ENCODE data around the gene SLCO6A1.

Gene SLCO6A1

DNA sequence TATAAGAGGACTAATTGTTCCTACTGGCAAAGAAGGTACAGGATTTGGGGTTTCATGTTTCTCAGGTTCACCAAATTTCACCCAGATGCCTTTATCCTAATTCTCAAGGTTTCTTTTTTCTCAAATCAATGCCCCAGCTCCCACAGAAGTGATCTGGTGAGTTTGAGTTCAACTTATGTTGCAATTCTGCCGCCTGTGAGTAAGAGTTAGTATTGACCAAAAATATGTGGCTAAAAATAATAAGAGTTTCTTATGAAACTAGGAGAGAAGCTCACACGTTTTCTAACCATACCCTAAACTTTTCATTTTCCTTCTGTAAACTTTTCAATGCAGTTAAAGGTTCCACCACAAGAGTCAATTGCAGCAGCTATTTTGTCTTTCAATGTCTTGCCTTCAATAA, 15.1 kb downstream of the SLCO6A1 start:
- H3K4me1 ChIP-seq (ENCODE audit: control insufficient read depth in 1 of 2, insufficient read depth in 2 of 2, low read length in 2 of 2) = no peaks in the 10 kb centered on the region
- no peak overlapping the region for H3K23ac ChIP-seq (ENCODE audit: low read length)
- no peaks in the 10 kb centered on the region for H3K79me1 ChIP-seq (ENCODE audit: low read length)
- H4K91ac ChIP-seq (ENCODE audit: low read depth, low read length) = no peak overlapping the region
- no peak overlapping the region for H4K8ac ChIP-seq (ENCODE audit: low read depth, low read length)
- H2AFZ ChIP-seq (ENCODE audit: insufficient read depth, low read length, poor library complexity) = no peak overlapping the region
- no CpG with 5 or more reads among the region's 2 CpGs for WGBS (ENCODE audit: extremely low coverage, insufficient coverage, insufficient read length)
- no peak overlapping the region for H3K14ac ChIP-seq (ENCODE audit: low read length)
- no peaks in the 10 kb centered on the region for H3K36me3 ChIP-seq (ENCODE audit: control insufficient read depth in 1 of 2, insufficient read depth in 2 of 2, low read length in 2 of 2)
- no peak overlapping the region for H3K4ac ChIP-seq (ENCODE audit: low read depth, low read length)
- H3K9me3 ChIP-seq (ENCODE audit: insufficient read depth, low read depth, low read length) = no peaks in the 10 kb centered on the region
- H2BK5ac ChIP-seq (ENCODE audit: low read depth, low read length, poor library complexity) = no peak overlapping the region
- no peaks in the 10 kb centered on the region for H3K27me3 ChIP-seq (ENCODE audit: insufficient read depth, low read length)
- no peak overlapping the region for H2BK120ac ChIP-seq (ENCODE audit: insufficient read depth, low read length, poor library complexity)
- H3K4me3 ChIP-seq (ENCODE audit: low read depth, low read length) = no peak overlapping the region
- H4K12ac ChIP-seq (ENCODE audit: low read depth, low read length) = no peak overlapping the region
- no peak overlapping the region for H2AK5ac ChIP-seq (ENCODE audit: low read length)
- no peak for DNase-seq
- no peak overlapping the region for H3K27ac ChIP-seq (ENCODE audit: low read depth, low read length)
- no peak overlapping the region for H2BK12ac ChIP-seq (ENCODE audit: low read length)
- H3K9ac ChIP-seq (ENCODE audit: low read length) = no peak overlapping the region
- H3K79me2 ChIP-seq (ENCODE audit: control insufficient read depth, insufficient read depth, low read length, poor library complexity) = no peaks in the 10 kb centered on the region
- no peak overlapping the region for H3K18ac ChIP-seq (ENCODE audit: low read length)
- H3K4me2 ChIP-seq (ENCODE audit: low read length) = no peak overlapping the region

DNA sequence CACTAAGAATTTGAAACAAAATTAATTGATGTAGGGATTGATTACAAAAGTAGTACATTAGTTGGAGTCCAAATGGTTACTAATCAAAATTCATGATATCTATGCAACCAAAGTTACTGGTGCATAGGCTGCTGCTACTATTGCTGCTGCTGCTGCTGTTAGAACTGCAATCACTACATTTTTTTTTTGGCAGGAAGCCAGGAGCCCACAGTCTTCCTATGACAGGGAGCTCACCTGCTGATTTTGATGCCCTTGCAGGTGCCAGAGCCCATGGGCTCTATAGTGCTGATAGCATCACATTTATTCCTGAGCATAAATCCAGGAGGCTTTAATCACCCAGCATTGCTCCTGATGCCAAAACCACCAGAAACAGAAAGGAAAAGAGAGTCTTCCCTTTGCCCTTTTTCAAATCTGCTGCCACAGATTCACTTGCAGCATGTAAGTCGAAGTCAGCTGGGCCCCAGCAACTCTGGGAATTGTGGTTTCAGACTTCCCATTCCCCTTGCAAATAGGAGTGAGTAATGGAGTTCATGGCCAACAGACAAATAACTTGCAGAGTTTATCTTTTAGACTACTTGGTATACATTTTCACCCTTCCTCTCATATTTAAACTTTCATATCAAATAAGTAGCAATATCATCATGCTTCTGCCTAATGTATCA, 17.6 kb downstream of the SLCO6A1 start:
- H3K79me1 ChIP-seq (ENCODE audit: low read length) = no peaks in the 10 kb centered on the region
- H3K9me3 ChIP-seq (ENCODE audit: insufficient read depth, low read depth, low read length) = no peaks in the 10 kb centered on the region
- no peak overlapping the region for H2BK5ac ChIP-seq (ENCODE audit: low read depth, low read length, poor library complexity)
- no peak for DNase-seq
- no peak overlapping the region for H2AK5ac ChIP-seq (ENCODE audit: low read length)
- H3K4ac ChIP-seq (ENCODE audit: low read depth, low read length) = no peak overlapping the region
- no peak overlapping the region for H2BK120ac ChIP-seq (ENCODE audit: insufficient read depth, low read length, poor library complexity)
- H3K79me2 ChIP-seq (ENCODE audit: control insufficient read depth, insufficient read depth, low read length, poor library complexity) = no peaks in the 10 kb centered on the region
- H3K23ac ChIP-seq (ENCODE audit: low read length) = no peak overlapping the region
- H2AFZ ChIP-seq (ENCODE audit: insufficient read depth, low read length, poor library complexity) = no peak overlapping the region
- H3K4me3 ChIP-seq (ENCODE audit: low read depth, low read length) = no peak overlapping the region
- no peak overlapping the region for H4K8ac ChIP-seq (ENCODE audit: low read depth, low read length)
- no peaks in the 10 kb centered on the region for H3K4me1 ChIP-seq (ENCODE audit: control insufficient read depth in 1 of 2, insufficient read depth in 2 of 2, low read length in 2 of 2)
- H4K91ac ChIP-seq (ENCODE audit: low read depth, low read length) = no peak overlapping the region
- H3K9ac ChIP-seq (ENCODE audit: low read length) = no peak overlapping the region
- no peak overlapping the region for H3K27ac ChIP-seq (ENCODE audit: low read depth, low read length)
- no peak overlapping the region for H3K18ac ChIP-seq (ENCODE audit: low read length)
- no peak overlapping the region for H2BK12ac ChIP-seq (ENCODE audit: low read length)
- H3K14ac ChIP-seq (ENCODE audit: low read length) = no peak overlapping the region
- no peaks in the 10 kb centered on the region for H3K27me3 ChIP-seq (ENCODE audit: insufficient read depth, low read length)
- no peak overlapping the region for H4K12ac ChIP-seq (ENCODE audit: low read depth, low read length)
- WGBS (ENCODE audit: extremely low coverage, insufficient coverage, insufficient read length) = no CpG with 5 or more reads among the region's 1 CpG
- H3K4me2 ChIP-seq (ENCODE audit: low read length) = no peak overlapping the region
- no peaks in the 10 kb centered on the region for H3K36me3 ChIP-seq (ENCODE audit: control insufficient read depth in 1 of 2, insufficient read depth in 2 of 2, low read length in 2 of 2)

DNA sequence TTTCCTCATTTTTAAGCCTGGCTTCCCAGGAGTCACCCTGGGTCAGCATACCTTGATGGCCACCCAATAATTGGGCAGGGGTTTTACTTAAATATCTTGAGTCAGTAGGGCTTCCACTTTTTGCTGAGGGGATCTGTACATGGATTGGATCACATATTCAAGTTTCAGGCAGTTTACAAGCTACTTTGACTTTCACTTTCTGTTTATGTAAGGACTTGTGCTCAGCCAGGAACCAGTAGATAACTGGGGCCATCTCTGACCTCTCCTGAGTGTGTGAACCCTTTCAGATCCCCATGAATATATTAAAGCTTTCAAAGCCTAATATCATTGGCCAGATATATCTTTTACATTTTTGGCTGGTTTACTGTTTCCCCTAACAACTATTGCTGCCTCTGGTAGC, 45.1 kb downstream of the SLCO6A1 start:
- no peak overlapping the region for H3K14ac ChIP-seq (ENCODE audit: low read length)
- H3K27me3 ChIP-seq (ENCODE audit: insufficient read depth, low read length) = no peaks in the 10 kb centered on the region
- H3K79me1 ChIP-seq (ENCODE audit: low read length) = no peaks in the 10 kb centered on the region
- H4K8ac ChIP-seq (ENCODE audit: low read depth, low read length) = no peak overlapping the region
- H3K9me3 ChIP-seq (ENCODE audit: insufficient read depth, low read depth, low read length) = no peaks in the 10 kb centered on the region
- H2AFZ ChIP-seq (ENCODE audit: insufficient read depth, low read length, poor library complexity) = no peak overlapping the region
- H3K4me1 ChIP-seq (ENCODE audit: control insufficient read depth in 1 of 2, insufficient read depth in 2 of 2, low read length in 2 of 2) = no peaks in the 10 kb centered on the region
- H3K79me2 ChIP-seq (ENCODE audit: control insufficient read depth, insufficient read depth, low read length, poor library complexity) = no peaks in the 10 kb centered on the region
- H3K4me2 ChIP-seq (ENCODE audit: low read length) = no peak overlapping the region
- H3K23ac ChIP-seq (ENCODE audit: low read length) = no peak overlapping the region
- no peak overlapping the region for H3K9ac ChIP-seq (ENCODE audit: low read length)
- H3K27ac ChIP-seq (ENCODE audit: low read depth, low read length) = no peak overlapping the region
- no peak overlapping the region for H3K4me3 ChIP-seq (ENCODE audit: low read depth, low read length)
- H3K36me3 ChIP-seq (ENCODE audit: control insufficient read depth in 1 of 2, insufficient read depth in 2 of 2, low read length in 2 of 2) = no peaks in the 10 kb centered on the region
- no peak overlapping the region for H2BK12ac ChIP-seq (ENCODE audit: low read length)
- no peak overlapping the region for H4K91ac ChIP-seq (ENCODE audit: low read depth, low read length)
- H2AK5ac ChIP-seq (ENCODE audit: low read length) = no peak overlapping the region
- no peak overlapping the region for H3K18ac ChIP-seq (ENCODE audit: low read length)
- DNase-seq = no peak
- no peak overlapping the region for H2BK5ac ChIP-seq (ENCODE audit: low read depth, low read length, poor library complexity)
- no peak overlapping the region for H3K4ac ChIP-seq (ENCODE audit: low read depth, low read length)
- no peak overlapping the region for H4K12ac ChIP-seq (ENCODE audit: low read depth, low read length)
- no peak overlapping the region for H2BK120ac ChIP-seq (ENCODE audit: insufficient read depth, low read length, poor library complexity)

DNA sequence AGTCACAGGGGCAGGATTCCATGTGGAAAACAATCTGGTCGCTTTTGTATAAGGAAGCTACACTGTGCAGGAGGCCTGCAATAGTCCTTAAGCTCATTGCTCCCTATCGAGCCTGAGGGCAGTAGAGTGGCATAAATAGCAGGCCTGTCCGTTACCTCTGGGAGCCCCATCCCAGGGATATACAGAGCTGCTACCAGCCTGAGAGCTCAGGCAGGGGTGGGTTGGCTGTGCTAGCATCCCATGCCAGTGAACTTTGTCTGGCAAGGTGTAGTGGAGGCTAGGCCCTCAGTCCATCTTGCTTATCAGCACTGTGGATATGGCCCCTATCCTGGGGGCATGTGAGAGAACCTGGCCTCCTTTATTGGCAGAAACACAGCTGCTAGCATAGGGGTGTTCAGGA, 47.7 kb downstream of the SLCO6A1 start:
- Histone ChIP-seq H3K79me2 (ENCODE audit: control insufficient read depth, insufficient read depth, low read length, poor library complexity) (no peaks in the 10 kb centered on the region), H3K36me3 (ENCODE audit: control insufficient read depth in 1 of 2, insufficient read depth in 2 of 2, low read length in 2 of 2) (no peaks in the 10 kb centered on the region), H2AK5ac (ENCODE audit: low read length) (no peak overlapping the region), H4K91ac (ENCODE audit: low read depth, low read length) (no peak overlapping the region), H4K8ac (ENCODE audit: low read depth, low read length) (no peak overlapping the region), H2AFZ (ENCODE audit: insufficient read depth, low read length, poor library complexity) (no peak overlapping the region), H3K18ac (ENCODE audit: low read length) (no peak overlapping the region), H2BK5ac (ENCODE audit: low read depth, low read length, poor library complexity) (no peak overlapping the region), H3K4me3 (ENCODE audit: low read depth, low read length) (no peak overlapping the region), H2BK120ac (ENCODE audit: insufficient read depth, low read length, poor library complexity) (no peak overlapping the region), H3K4me2 (ENCODE audit: low read length) (no peak overlapping the region), H3K14ac (ENCODE audit: low read length) (no peak overlapping the region), H4K12ac (ENCODE audit: low read depth, low read length) (no peak overlapping the region), H3K27ac (ENCODE audit: low read depth, low read length) (no peak overlapping the region), H3K9ac (ENCODE audit: low read length) (no peak overlapping the region), H3K27me3 (ENCODE audit: insufficient read depth, low read length) (no peaks in the 10 kb centered on the region), H3K4ac (ENCODE audit: low read depth, low read length) (no peak overlapping the region), H3K9me3 (ENCODE audit: insufficient read depth, low read depth, low read length) (no peaks in the 10 kb centered on the region), H3K4me1 (ENCODE audit: control insufficient read depth in 1 of 2, insufficient read depth in 2 of 2, low read length in 2 of 2) (no peaks in the 10 kb centered on the region), H2BK12ac (ENCODE audit: low read length) (no peak overlapping the region), H3K79me1 (ENCODE audit: low read length) (no peaks in the 10 kb centered on the region), H3K23ac (ENCODE audit: low read length) (no peak overlapping the region)
- no peak for DNase-seq
- WGBS (ENCODE audit: extremely low coverage, insufficient coverage, insufficient read length) = no CpG with 5 or more reads among the region's 3 CpGs
